HUES64 (cell line): Measurements from ENCODE around the gene LDLRAD4.

ENCODE experiments used
- H3K27ac ChIP-seq: 2 replicates; pipeline ENCODE4 v1.7.0; 2013; ENCODE audit warnings: low read depth, low read length, inconsistent platforms
- H3K27me3 ChIP-seq: 2 replicates; pipeline ENCODE4 v1.6.1; 2013; ENCODE audit warnings: mild to moderate bottlenecking, low read length; ENCODE audit not compliant: insufficient read depth
- H3K36me3 ChIP-seq: 2 replicates; pipeline ENCODE4 v1.6.1; 2013; ENCODE audit warnings: mild to moderate bottlenecking, low read length; ENCODE audit not compliant: insufficient read depth
- H3K4me1 ChIP-seq: 2 replicates; pipeline ENCODE4 v1.6.1; 2013; ENCODE audit warnings: mild to moderate bottlenecking, low read length, moderate library complexity; ENCODE audit not compliant: insufficient read depth
- H3K4me3 ChIP-seq: 2 replicates; pipeline ENCODE4 v1.5.1; 2013; ENCODE audit warnings: mild to moderate bottlenecking, low read length, moderate library complexity
- H3K9ac ChIP-seq: 2 replicates; pipeline ENCODE4 v1.6.1; 2013; ENCODE audit warnings: mild to moderate bottlenecking, low read depth, low read length
- H3K9me3 ChIP-seq: 2 replicates; pipeline ENCODE4 v1.6.1; 2013; ENCODE audit warnings: low read depth, low read length; ENCODE audit not compliant: insufficient read depth
- WGBS: fragments of 150-250, 120-280 bp; methylation state at CpG from one replicate; pipeline ENCODE4 v1.1.7; 2013; ENCODE audit warnings: missing lambda C conversion rate; 5-methylcytosine and 5-hydroxymethylcytosine counted together

The LDLRAD4 gene

DNA sequence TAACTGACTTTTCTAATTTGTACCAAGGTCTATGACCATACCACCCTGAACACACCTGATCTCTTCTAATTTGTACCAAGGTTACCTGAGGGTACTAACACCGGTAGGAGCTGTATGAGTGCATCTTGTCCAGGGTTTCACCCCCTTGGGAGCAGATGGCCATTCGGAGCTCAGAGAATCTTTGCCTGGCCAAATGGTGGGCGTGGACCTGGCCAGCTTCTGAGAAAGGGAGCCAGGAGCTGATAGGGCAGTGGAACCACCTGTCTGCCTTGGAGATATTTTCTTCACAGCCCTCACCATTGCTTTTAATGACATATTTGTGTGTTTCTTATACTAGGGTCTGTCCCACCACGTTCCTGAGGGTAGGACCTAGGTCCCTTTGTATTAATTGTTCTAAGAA lies 188.9 kb downstream of the LDLRAD4 start:
- Histone ChIP-seq H3K4me1 (no peaks in the 10 kb centered on the region), H3K36me3 (no peaks in the 10 kb centered on the region), H3K9me3 (peaks cover 3% of the 10 kb centered on the region; the same call in 1 of the 2 replicates), H3K4me3 (no peak overlapping the region), H3K27ac (no peak overlapping the region), H3K9ac (no peak overlapping the region), H3K27me3 (no peaks in the 10 kb centered on the region)
- 93% methylated on average over 3 of the region's 4 CpGs for WGBS

DNA sequence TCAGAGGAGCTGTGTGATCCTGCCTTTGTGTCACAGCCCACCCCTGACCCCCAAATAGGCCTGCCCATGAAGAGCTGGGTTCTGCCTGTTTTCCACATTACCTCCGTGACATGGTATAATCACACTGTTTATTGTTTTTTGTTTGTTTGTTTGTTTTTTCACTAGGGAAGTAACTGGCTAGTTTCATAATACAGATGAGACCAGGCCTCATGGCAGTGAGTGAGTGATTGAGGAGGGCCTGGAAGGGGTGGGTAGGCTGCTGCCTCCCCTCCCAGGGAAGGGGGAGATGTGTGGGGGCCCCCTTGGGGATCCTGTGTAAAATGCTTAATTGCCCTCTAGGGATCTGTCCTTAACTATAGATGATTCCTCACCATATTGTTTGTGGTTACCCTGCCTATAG lies 190.5 kb downstream of the LDLRAD4 start:
- Histone ChIP-seq H3K36me3 (no peaks in the 10 kb centered on the region), H3K9me3 (peaks cover 3% of the 10 kb centered on the region; the same call in 1 of the 2 replicates), H3K27me3 (no peaks in the 10 kb centered on the region), H3K4me1 (no peaks in the 10 kb centered on the region), H3K9ac (no peak overlapping the region), H3K27ac (no peak overlapping the region), H3K4me3 (no peak overlapping the region)
- WGBS = 100% methylated on average over 1 of the region's 1 CpG

DNA sequence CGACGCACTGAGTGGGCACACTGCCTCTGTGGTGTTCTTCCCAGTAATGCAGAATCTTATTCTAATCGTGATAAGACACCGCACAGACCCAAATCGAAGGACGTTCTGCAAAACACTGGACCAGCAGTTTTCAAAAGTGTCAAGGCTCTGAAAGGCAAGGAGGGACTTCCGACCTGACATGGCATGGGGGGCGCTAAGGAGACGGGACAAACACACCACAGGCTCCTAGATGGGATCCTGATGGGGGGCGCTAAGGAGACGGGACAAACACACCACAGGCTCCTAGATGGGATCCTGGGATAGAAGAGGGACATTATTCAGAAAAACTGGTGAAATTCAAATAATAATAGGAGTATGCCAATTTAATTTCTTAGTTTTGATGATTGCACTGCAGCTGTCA lies 191.4 kb downstream of the LDLRAD4 start:
- Histone ChIP-seq H3K27ac (no peak overlapping the region), H3K36me3 (no peaks in the 10 kb centered on the region), H3K9me3 (peaks cover 3% of the 10 kb centered on the region; the same call in 1 of the 2 replicates), H3K9ac (no peak overlapping the region), H3K4me1 (peaks cover 6% of the 10 kb centered on the region; the same call in 1 of the 2 replicates), H3K27me3 (no peaks in the 10 kb centered on the region), H3K4me3 (no peak overlapping the region)
- 80% methylated on average over 11 of the region's 11 CpGs for WGBS

DNA sequence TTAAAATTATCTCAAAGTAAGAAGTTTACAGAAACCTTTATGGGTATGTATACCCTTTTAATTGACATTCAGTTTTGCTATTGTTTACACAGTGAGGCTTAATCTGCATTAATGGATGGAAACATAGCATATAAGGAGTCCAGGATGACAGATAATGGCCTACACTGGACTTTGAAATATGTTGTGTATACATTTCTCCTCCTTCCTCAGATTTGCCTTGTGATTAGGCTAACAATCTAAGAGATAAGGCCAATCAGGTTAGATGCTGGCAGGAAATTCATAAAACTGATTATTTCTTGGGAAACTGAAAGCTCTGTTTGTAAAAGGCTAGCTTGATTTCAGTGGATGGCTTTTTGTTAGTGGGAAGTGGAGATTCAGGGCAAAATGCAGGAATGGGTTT lies 191.9 kb downstream of the LDLRAD4 start:
- Histone ChIP-seq H3K4me3 (no peak overlapping the region), H3K9me3 (peaks cover 3% of the 10 kb centered on the region; the same call in 1 of the 2 replicates)

DNA sequence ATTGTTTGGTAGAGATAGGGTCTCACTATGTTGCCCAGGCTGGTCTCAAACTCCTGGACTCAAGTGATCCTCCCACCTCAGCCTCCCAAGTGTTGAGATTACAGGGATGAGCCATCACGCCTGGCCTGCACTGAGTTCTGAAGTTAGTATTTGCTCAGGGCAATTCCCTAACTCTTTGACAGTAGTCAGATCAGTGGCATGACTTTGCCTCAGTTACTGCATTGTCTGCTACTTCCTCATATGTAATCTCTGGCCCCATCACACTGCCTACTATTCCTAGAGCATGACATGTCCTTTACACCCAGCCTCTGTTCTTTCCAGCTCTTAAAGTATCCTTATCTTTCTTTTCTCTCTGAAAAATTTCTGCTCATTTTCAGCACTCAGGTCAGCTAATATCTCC lies 193.5 kb downstream of the LDLRAD4 start:
- Histone ChIP-seq H3K4me3 (no peak overlapping the region), H3K4me1 (peaks cover 8% of the 10 kb centered on the region; the same call in 1 of the 2 replicates), H3K9ac (no peak overlapping the region), H3K27ac (no peak overlapping the region), H3K36me3 (no peaks in the 10 kb centered on the region), H3K27me3 (no peaks in the 10 kb centered on the region), H3K9me3 (peaks cover 3% of the 10 kb centered on the region; the same call in 1 of the 2 replicates)
- 94% methylated on average over 1 of the region's 1 CpG for WGBS

More for the DNA sequence above, 191.9 kb downstream of the LDLRAD4 start:
- peaks cover 8% of the 10 kb centered on the region; the same call in 1 of the 2 replicates for H3K4me1 ChIP-seq
- no peaks in the 10 kb centered on the region for H3K36me3 ChIP-seq
- no peak overlapping the region for H3K27ac ChIP-seq
- H3K27me3 ChIP-seq = no peaks in the 10 kb centered on the region
- no peak overlapping the region for H3K9ac ChIP-seq

DNA sequence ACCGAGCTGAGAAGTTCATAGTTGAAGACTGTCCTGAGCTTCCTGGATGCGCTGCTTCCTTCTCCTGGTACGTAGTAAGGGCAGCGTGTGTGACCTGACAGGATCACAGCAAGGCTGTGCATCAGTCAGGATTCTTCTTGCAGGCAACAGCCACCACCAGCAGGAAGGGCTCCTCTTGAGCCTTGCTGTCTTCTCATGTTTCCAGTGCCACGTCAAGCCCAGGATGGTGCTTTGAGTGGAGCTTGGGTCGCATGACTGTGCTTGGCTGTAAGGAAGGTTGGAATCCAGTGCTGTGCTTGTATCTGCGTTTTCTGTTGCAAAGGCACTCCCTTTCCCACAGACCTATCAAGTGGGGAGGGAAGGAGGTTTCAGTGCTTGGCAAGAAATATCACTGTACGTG lies 194.3 kb downstream of the LDLRAD4 start:
- 91% methylated on average over 8 of the region's 8 CpGs for WGBS
- Histone ChIP-seq H3K9ac (no peak overlapping the region), H3K4me3 (no peak overlapping the region), H3K27ac (no peak overlapping the region), H3K36me3 (no peaks in the 10 kb centered on the region), H3K4me1 (peaks cover 8% of the 10 kb centered on the region; the same call in 1 of the 2 replicates), H3K27me3 (no peaks in the 10 kb centered on the region), H3K9me3 (peaks cover 3% of the 10 kb centered on the region; the same call in 1 of the 2 replicates)

DNA sequence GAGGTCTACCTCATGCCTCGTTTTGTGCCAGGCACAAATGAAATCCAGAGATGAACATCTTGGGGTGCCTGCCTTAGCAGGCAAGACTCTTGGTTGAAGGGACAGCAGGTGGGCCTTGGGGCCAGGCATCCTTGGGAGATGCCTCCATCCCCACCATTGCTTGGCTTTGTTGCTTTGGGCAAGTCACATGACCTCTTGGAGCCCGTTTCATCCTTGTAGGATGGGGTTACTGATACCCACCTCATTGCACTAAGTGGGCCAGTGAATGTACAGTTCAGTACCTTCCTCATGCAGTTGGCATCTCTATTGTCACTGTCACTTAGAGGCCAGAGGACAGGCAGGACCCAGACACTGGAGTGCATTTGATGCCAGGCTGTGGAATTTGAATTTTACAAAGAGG lies 195.5 kb downstream of the LDLRAD4 start:
- Histone ChIP-seq H3K9ac (no peak overlapping the region), H3K9me3 (peaks cover 3% of the 10 kb centered on the region; the same call in 1 of the 2 replicates), H3K36me3 (no peaks in the 10 kb centered on the region), H3K4me3 (no peak overlapping the region), H3K27me3 (no peaks in the 10 kb centered on the region; the same call in 1 of the 2 replicates), H3K27ac (no peak overlapping the region), H3K4me1 (peaks cover 8% of the 10 kb centered on the region; the same call in 1 of the 2 replicates)
- WGBS = 79% methylated on average over 2 of the region's 2 CpGs

DNA sequence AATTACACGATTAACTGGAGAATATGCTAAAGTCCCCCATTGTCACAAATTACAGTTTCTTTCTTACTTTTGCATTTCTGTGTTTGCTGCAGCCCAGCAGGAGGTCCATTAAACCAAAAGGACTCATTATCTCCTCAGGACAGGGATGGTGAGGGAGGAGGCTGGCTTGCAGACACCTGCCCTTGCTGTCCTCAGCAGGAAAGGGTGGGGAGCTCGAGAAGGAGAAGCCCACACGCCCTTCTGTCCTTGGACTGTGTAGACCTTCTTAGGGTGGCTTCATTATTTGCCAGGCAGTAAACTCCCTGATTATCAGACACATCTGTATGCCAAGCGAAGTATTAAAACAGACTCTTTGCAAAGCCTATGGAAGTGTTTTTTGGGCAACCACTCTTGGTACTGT lies 196.0 kb downstream of the LDLRAD4 start:
- H3K27me3 ChIP-seq = no peaks in the 10 kb centered on the region; the same call in 1 of the 2 replicates
- H3K4me3 ChIP-seq = no peak overlapping the region
- H3K36me3 ChIP-seq = no peaks in the 10 kb centered on the region
- H3K9me3 ChIP-seq = peaks cover 3% of the 10 kb centered on the region; the same call in 1 of the 2 replicates
- no peak overlapping the region for H3K27ac ChIP-seq
- WGBS = 62% methylated on average over 4 of the region's 4 CpGs
- H3K9ac ChIP-seq = no peak overlapping the region
- peaks cover 8% of the 10 kb centered on the region; the same call in 1 of the 2 replicates for H3K4me1 ChIP-seq

DNA sequence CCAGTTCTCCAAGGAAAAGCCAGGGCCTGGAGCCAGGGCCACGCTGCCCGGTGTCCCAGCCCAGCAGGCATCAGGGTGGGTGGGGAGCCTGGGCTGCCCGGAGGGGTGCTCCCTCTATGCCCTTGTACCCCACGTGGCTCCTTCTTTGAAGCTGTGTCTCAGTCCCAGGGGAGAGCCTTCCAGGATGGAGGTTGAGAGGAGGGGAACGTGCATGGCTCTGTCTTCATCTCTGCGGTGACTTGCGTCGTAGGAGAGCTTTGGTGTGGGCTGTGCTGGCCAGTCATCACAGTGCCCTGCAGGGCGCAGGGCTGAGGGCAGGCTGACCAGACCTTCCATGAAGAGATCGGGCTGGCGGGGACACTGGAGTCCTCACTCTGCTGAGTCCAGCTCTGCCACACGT lies 197.2 kb downstream of the LDLRAD4 start:
- Histone ChIP-seq H3K4me3 (no peak overlapping the region), H3K4me1 (peaks cover 8% of the 10 kb centered on the region; the same call in 1 of the 2 replicates), H3K27me3 (no peaks in the 10 kb centered on the region; the same call in 1 of the 2 replicates), H3K27ac (no peak overlapping the region), H3K36me3 (no peaks in the 10 kb centered on the region), H3K9ac (no peak overlapping the region), H3K9me3 (peaks cover 3% of the 10 kb centered on the region; the same call in 1 of the 2 replicates)
- WGBS = 92% methylated on average over 12 of the region's 12 CpGs

DNA sequence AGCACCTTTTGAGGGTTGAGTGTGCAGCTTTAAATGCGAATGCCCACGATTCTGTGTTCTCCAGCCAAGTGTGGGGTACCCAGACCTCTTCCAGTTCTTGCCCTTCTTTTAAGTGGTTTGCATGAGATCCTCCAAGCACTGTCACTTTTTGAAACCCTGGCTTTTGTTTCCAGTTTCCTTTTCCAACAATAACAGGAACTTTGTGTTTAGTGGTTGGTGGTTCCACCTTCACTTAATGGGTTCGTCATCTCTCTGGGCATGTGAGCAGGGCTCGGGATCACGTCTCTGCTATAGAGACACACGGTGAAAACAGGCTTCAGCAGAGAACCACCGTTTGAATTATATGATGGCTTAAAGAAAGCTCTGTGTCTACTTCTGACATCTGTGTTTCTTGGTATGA lies 197.6 kb downstream of the LDLRAD4 start:
- no peak overlapping the region for H3K9ac ChIP-seq
- H3K36me3 ChIP-seq = no peaks in the 10 kb centered on the region
- peaks cover 3% of the 10 kb centered on the region; the same call in 1 of the 2 replicates for H3K9me3 ChIP-seq
- peaks cover 8% of the 10 kb centered on the region; the same call in 1 of the 2 replicates for H3K4me1 ChIP-seq
- no peak overlapping the region for H3K27ac ChIP-seq
- H3K4me3 ChIP-seq = no peak overlapping the region
- 93% methylated on average over 7 of the region's 7 CpGs for WGBS
- no peaks in the 10 kb centered on the region; the same call in 1 of the 2 replicates for H3K27me3 ChIP-seq

DNA sequence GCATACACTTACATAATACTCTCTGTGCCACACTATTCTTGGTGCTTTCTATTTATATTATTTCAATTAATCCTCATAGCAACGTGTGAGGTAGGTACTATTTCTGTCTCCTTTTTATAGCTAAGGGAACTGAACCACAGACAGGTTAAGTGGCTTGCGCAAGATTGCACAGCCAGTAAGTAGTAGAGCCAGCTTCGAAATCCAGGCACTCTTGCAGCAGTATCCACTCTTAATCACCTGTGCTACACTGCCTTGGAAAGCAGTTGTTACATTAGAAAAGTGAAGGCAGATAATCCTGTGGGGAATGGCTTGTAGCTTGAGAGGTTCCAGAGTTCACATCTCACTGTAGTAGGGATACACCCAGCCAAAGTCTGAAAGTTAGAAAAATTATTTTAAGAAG lies 198.3 kb downstream of the LDLRAD4 start:
- no peaks in the 10 kb centered on the region for H3K36me3 ChIP-seq
- peaks cover 8% of the 10 kb centered on the region; the same call in 1 of the 2 replicates for H3K4me1 ChIP-seq
- H3K9ac ChIP-seq = no peak overlapping the region
- H3K4me3 ChIP-seq = no peak overlapping the region
- peaks cover 3% of the 10 kb centered on the region; the same call in 1 of the 2 replicates for H3K9me3 ChIP-seq
- H3K27me3 ChIP-seq = no peaks in the 10 kb centered on the region; the same call in 1 of the 2 replicates
- H3K27ac ChIP-seq = no peak overlapping the region
- whole genome bisulfite sequencing = 91% methylated on average over 3 of the region's 3 CpGs
